GM12801 (cell line): ENCODE results near the gene GSE1.

Source experiments
- TF ChIP-seq, protein P1 (sequence below): IDR thresholded peaks from one replicate; pipeline ENCODE4 v1.5.1; 2011; ENCODE audit warnings: control low read depth; ENCODE audit not compliant: insufficient read length; ENCODE audit errors: extremely low read depth

Gene GSE1

DNA sequence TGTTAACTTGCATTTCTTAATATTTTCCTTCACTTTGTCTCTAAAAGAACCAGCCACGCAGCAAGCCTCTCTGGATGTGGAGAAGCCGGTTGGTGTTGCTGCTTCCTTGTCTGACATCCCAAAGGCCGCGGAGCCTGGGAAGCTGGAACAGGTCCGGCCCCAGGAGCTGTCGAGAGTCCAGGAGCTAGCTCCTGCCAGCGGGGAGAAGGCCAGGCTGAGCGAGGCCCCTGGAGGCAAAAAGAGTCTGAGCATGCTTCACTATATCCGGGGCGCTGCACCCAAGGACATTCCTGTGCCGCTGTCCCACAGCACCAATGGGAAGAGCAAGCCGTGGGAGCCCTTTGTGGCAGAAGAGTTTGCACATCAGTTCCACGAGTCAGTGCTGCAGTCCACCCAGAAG is 52.8 kb downstream of the GSE1 start:
- TF ChIP-seq, protein P1, sequence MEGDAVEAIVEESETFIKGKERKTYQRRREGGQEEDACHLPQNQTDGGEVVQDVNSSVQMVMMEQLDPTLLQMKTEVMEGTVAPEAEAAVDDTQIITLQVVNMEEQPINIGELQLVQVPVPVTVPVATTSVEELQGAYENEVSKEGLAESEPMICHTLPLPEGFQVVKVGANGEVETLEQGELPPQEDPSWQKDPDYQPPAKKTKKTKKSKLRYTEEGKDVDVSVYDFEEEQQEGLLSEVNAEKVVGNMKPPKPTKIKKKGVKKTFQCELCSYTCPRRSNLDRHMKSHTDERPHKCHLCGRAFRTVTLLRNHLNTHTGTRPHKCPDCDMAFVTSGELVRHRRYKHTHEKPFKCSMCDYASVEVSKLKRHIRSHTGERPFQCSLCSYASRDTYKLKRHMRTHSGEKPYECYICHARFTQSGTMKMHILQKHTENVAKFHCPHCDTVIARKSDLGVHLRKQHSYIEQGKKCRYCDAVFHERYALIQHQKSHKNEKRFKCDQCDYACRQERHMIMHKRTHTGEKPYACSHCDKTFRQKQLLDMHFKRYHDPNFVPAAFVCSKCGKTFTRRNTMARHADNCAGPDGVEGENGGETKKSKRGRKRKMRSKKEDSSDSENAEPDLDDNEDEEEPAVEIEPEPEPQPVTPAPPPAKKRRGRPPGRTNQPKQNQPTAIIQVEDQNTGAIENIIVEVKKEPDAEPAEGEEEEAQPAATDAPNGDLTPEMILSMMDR, result no peak

GRCh38 chr16:85667261-85667660 is 54.1 kb downstream of the GSE1 start:
- TF ChIP-seq, protein P1, result no peak

DNA sequence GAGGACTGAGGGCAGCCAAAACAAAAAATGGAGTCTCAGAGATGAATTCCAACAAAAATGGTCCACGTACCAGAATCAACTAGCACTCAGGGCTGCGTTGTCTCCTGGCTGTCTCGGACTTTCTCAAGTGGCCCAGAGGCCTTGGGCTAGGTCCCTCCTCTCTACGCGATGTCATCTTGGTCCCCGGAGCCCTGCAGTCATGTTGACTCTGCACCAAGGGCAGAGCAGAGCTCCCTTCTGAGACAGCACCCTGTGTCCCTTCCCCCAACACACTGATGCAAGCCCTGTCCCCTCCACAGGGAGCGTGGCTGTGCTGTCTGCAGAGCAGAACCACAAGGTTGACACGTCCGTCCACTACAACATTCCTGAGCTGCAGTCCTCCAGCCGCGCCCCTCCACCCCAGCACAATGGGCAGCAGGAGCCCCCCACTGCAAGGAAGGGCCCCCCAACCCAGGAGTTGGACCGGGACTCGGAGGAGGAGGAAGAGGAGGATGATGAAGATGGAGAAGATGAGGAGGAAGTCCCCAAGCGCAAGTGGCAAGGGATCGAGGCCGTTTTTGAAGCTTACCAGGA is 54.8 kb downstream of the GSE1 start:
- TF ChIP-seq, protein P1, result no peak

DNA sequence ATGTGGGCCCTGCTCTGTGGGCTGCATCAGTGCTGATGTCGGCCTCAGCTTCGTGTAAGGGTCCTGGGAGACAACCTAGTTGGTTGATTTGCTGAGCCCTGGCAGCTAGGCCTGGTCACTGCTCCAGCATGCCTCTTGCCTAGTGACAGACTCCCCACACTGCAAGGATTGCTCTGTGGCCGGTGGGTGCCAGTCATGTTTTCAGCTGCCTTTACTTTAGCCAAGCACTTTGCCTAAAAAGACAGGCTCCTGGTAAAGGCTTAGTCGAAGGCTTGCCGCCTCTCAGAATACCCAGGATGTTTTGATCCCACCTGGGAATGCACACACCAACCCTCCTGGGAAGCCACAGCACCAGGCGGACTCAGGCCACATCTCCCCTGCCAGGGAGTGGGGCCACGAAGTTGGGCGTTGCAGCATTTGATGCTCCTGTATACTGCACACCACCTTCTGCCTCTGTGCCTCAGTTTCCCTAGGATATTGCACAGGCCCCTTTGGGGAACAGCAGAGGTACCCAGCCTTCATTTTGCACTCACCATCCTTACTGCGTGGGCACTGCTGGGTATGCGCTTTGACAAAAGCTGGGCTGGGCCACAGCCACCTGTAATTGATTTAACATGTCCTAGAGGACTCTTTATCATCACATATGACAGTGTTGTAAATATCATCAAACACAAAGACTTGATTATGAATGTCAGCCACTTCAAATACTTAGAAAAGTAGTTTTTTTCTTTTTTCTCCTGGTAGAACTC is 55.7 kb downstream of the GSE1 start:
- TF ChIP-seq, protein P1, result no peak

DNA sequence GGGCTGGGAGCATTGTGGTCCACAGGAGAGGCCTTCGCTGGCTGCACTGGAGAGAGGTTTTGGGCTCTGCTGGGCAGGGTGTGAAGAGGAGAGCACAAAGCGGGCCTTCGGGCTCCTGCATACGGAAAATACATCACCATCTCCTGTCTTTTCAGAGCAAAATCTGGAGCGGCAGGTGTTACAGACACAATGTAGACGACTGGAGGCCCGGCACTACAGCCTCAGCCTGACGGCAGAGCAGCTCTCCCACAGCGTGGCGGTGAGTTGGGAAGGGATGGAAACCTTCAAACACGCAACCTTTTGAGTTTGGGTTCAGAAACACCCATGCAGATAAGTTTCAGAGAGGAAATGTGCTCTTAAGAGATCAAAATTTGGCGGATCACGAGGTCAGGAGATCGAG is 57.7 kb downstream of the GSE1 start:
- TF ChIP-seq, protein P1, result no peak

- TF ChIP-seq, protein P1, result no peak
Observed at GRCh38 chr16:85673529-85674417, 60.7 kb downstream of the GSE1 start.

- TF ChIP-seq, protein P1, result no peak
Observed at GRCh38 chr16:85674418-85674755, 61.3 kb downstream of the GSE1 start.
